Activated T-cell treated with anti-CD3 and anti-CD28 coated beads, Interleukin-2, amount 50 U/mL, for 72 hours (primary cell): ENCODE measurements around the gene IFIT2. TPM values are rescaled to one million over a fixed set of nuclear protein-coding genes. Genes with fewer than 3 reads are reported as not detected.
A peak's percentile ranks its signal among the peaks of the same experiment; 100 is the strongest.
"Not testable (repeated sequence)": the region's sequence is repeated elsewhere in the genome, so short reads cannot be mapped to it uniquely, and the experiment has no call there.

Experiments used
- ATAC-seq, 2 donors: fragments of 150-1000 bp; cut with Tn5 transposase; replicated peaks in 1 of 2; 2 replicates each; pipeline ENCODE4 v1.10.0; 2021; ENCODE audit warnings: moderate library complexity in 2 of 2, mild to moderate bottlenecking in 1 of 2
- DNase-seq, 2 donors: peaks; one replicate each; pipeline ENCODE4 v3.0.0; 2021 to 2022; ENCODE audit warnings: mixed read lengths in 1 of 2
- H3K27ac Mint-ChIP-seq: one replicate; pipeline ENCODE4 v1.8.0; 2022; ENCODE audit warnings: mild to moderate bottlenecking, moderate library complexity, mixed read lengths
- H3K27me3 Mint-ChIP-seq: one replicate; pipeline ENCODE4 v1.8.0; 2022; ENCODE audit warnings: low read depth, mixed read lengths
- H3K36me3 Mint-ChIP-seq, 2 donors: one replicate each; pipeline ENCODE4 v1.8.0; 2022; ENCODE audit warnings: mixed read lengths in 2 of 2, mild to moderate bottlenecking in 1 of 2; ENCODE audit not compliant: insufficient read depth in 2 of 2
- H3K4me1 Mint-ChIP-seq: one replicate; pipeline ENCODE4 v1.8.0; 2022; ENCODE audit warnings: low read depth, mixed read lengths
- H3K4me3 Mint-ChIP-seq, 2 donors: one replicate each; pipeline ENCODE4 v1.8.0; 2022; ENCODE audit warnings: mild to moderate bottlenecking in 2 of 2, mixed read lengths in 2 of 2, moderate library complexity in 2 of 2
- H3K9me3 Mint-ChIP-seq, 2 donors: one replicate each; pipeline ENCODE4 v1.8.0; 2022; ENCODE audit warnings: mixed read lengths in 2 of 2
- total RNA-seq, 2 donors: library from RNA; stranded (reverse); gene quantifications; one replicate each; pipeline ENCODE4 v1.2.3, GENCODE V29; 2022

The IFIT2 gene
- total RNA-seq, 2 donors from 2014 or later, result 10.8 to 36.0 TPM

GRCh38 chr10:89327803-89328441, 26.1 kb downstream of the IFIT2 start, which contains the start of gene IFIT3:
Gene IFIT3, plus strand, starts transcription at chr10:89327997. Its CDS starts 77 bp downstream, at chr10:89328074.
- Mint-ChIP-seq H3K4me3 (peak within 1 kb of the TSS; percentile 62 to 88), H3K4me1 (peaks cover 47% of the 10 kb centered on the region), H3K36me3 (peaks cover 0 to 2% of the 10 kb centered on the region in 2 donors), H3K27ac (peak within 1 kb of the TSS; percentile 61), H3K9me3 (peaks cover 0 to 3% of the 10 kb centered on the region in 2 donors), H3K27me3 (peaks cover 62% of the 10 kb centered on the region)
- DNase-seq (no peak), ATAC-seq (peak; percentile 27 to 55)

GRCh38 chr10:89329151-89329550, 27.3 kb downstream of the IFIT2 start:
- peaks cover 0 to 2% of the 10 kb centered on the region in 2 donors for H3K36me3 Mint-ChIP-seq
- H3K9me3 Mint-ChIP-seq, result no peaks in the 10 kb centered on the region
- no peak for DNase-seq
- no peak overlapping the region for H3K4me3 Mint-ChIP-seq
- H3K27me3 Mint-ChIP-seq, result peaks cover 51% of the 10 kb centered on the region
- no peak for ATAC-seq
- H3K4me1 Mint-ChIP-seq, result peaks cover 58% of the 10 kb centered on the region
- no peak overlapping the region for H3K27ac Mint-ChIP-seq

DNA sequence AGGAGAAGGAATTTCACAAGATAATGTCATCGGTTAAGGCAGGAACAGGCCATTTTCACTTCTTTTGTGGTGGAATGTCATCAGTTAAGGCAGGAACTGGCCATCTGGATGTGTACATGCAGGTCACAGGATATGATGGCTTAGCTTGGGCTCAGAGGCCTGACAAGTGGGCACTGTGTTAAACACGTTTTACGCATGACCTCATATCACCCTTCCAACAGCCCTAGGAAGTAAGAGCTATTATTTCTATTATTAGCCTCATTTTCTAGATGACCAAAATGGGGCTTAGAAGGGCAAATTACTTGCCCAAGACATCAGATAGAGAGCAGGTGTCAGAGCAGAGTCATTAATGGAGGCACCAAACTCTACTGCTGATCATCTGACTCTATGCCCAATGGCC, 28.2 kb downstream of the IFIT2 start:
- H3K4me3 Mint-ChIP-seq, ATAC-seq, H3K27ac Mint-ChIP-seq, H3K36me3 Mint-ChIP-seq, DNase-seq, H3K9me3 Mint-ChIP-seq: not testable (repeated sequence)
- H3K4me1 Mint-ChIP-seq, result peaks cover 63% of the 10 kb centered on the region
- H3K27me3 Mint-ChIP-seq, result peaks cover 49% of the 10 kb centered on the region

DNA sequence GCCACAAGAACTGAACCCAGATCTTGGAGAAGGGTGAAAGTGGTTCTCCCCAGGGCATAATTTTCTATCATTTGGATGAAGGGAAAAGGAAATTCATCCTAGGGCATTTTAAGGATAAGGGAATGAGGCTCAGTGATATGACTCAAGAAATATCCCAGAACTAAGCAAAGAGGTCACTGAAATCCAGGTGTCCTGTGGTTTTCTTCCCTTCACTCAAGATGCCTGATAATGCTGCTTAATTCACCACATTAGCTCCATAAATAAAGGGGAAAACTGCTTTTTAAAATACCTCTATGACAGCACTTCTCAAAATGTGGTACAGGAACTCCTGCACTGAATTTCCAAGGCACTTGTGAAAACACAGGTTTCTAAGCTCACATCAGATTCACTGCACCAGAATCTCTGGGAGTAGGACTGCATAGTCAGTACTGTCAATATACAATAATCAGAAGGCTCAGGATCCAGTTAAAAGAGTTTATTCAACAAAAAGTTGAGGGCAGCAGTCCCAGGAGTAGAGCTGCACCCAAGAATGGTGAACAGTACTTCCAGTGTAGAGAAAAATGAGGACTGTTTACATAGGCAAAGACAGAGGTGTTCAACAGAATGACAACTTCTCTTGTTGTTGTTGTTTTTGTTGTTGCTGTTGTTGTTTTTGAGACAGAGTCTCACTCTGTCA, 28.8 kb downstream of the IFIT2 start:
- H3K9me3 Mint-ChIP-seq, result no peaks in the 10 kb centered on the region
- DNase-seq (no peak), ATAC-seq (no peak)
- H3K36me3 Mint-ChIP-seq, result peaks cover 0 to 2% of the 10 kb centered on the region in 2 donors
- H3K27me3 Mint-ChIP-seq, result peaks cover 54% of the 10 kb centered on the region
- H3K4me3 Mint-ChIP-seq, result peak overlapping the region in 1 of 2 donors; percentile 65
- H3K4me1 Mint-ChIP-seq, result peaks cover 67% of the 10 kb centered on the region
- no peak overlapping the region for H3K27ac Mint-ChIP-seq

GRCh38 chr10:89331487-89332122, 29.8 kb downstream of the IFIT2 start:
- Mint-ChIP-seq H3K27ac (peak overlapping the region; percentile 9), H3K27me3 (peaks cover 57% of the 10 kb centered on the region), H3K4me3 (peak overlapping the region; percentile 73 to 79), H3K4me1 (peaks cover 67% of the 10 kb centered on the region)
- not testable (repeated sequence) for H3K36me3 Mint-ChIP-seq, DNase-seq, H3K9me3 Mint-ChIP-seq, ATAC-seq

DNA sequence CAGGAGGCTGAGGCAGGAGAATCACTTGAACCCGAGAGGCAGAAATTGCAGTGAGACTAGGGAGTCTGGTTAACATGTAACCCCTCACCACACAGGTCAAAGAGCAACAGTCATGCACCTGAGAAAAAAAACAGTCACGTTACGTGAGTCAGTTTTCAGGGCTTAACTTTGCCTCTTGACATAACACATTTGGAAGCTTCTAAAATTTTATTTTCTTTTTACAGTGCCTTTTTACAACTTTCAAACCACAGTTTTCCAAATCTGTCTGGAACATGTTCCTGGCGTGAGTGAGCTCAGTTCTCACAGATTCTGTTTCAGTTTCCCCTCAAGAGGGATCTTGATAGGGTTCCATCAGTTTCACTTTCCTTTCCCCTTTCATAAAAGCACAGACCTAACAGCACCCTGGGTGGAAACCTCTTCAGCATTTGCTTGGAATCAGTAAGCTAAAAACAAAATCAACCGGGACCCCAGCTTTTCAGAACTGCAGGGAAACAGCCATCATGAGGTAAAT, 30.3 kb downstream of the IFIT2 start:
- ATAC-seq (peak; percentile 42 to 47), DNase-seq (peak; percentile 27 to 29)
- Mint-ChIP-seq H3K4me1 (peaks cover 73% of the 10 kb centered on the region), H3K36me3 (peaks cover 0 to 2% of the 10 kb centered on the region in 2 donors), H3K9me3 (no peaks in the 10 kb centered on the region), H3K27ac (peak overlapping the region; percentile 9), H3K4me3 (peak overlapping the region; percentile 73 to 79), H3K27me3 (peaks cover 57% of the 10 kb centered on the region)

GRCh38 chr10:89335226-89335625, 33.4 kb downstream of the IFIT2 start:
- Mint-ChIP-seq H3K27ac (no peak overlapping the region), H3K9me3 (no peaks in the 10 kb centered on the region), H3K27me3 (peaks cover 46% of the 10 kb centered on the region), H3K4me3 (no peak overlapping the region), H3K36me3 (no peaks in the 10 kb centered on the region), H3K4me1 (peaks cover 56% of the 10 kb centered on the region)
- ATAC-seq, result no peak
- no peak for DNase-seq

GRCh38 chr10:89336241-89336640, 34.4 kb downstream of the IFIT2 start:
- no peak overlapping the region for H3K4me3 Mint-ChIP-seq
- ATAC-seq (no peak), DNase-seq (no peak)
- H3K27me3 Mint-ChIP-seq, result peaks cover 45% of the 10 kb centered on the region
- peaks cover 51% of the 10 kb centered on the region for H3K4me1 Mint-ChIP-seq
- no peak overlapping the region for H3K27ac Mint-ChIP-seq
- H3K36me3 Mint-ChIP-seq, result no peaks in the 10 kb centered on the region
- H3K9me3 Mint-ChIP-seq, result no peaks in the 10 kb centered on the region

DNA sequence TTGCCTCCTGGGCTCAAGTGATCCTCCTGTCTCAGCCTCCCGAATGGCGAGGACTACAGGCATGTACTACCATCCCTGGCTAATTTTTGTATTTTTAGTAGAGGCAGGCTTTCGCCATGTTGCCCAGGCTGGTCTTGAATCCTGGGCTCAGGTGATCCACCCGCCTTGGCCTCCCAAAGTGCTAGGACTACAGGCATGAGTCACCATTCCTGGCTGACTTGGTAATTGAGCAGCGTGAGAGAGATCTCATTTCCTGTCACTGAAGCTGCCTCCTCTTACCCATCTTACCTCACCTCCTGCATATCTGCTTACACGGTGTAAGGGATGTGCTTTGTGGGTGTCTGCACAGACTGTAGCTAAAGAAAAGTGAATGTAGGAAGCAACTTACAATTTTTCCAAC, 35.6 kb downstream of the IFIT2 start:
- H3K4me1 Mint-ChIP-seq, result peaks cover 38% of the 10 kb centered on the region
- no peak overlapping the region for H3K4me3 Mint-ChIP-seq
- H3K9me3 Mint-ChIP-seq, result no peaks in the 10 kb centered on the region
- no peaks in the 10 kb centered on the region for H3K36me3 Mint-ChIP-seq
- peaks cover 48% of the 10 kb centered on the region for H3K27me3 Mint-ChIP-seq
- DNase-seq, result peak; percentile 45 to 49
- H3K27ac Mint-ChIP-seq, result no peak overlapping the region
- peak; percentile 39 to 65 for ATAC-seq

- ATAC-seq (no peak), DNase-seq (no peak)
- no peaks in the 10 kb centered on the region for H3K36me3 Mint-ChIP-seq
- H3K9me3 Mint-ChIP-seq, result no peaks in the 10 kb centered on the region
- H3K4me3 Mint-ChIP-seq, result no peak overlapping the region
- peaks cover 26% of the 10 kb centered on the region for H3K4me1 Mint-ChIP-seq
- H3K27ac Mint-ChIP-seq, result no peak overlapping the region
- peaks cover 52% of the 10 kb centered on the region for H3K27me3 Mint-ChIP-seq
Measured at GRCh38 chr10:89338713-89339112, 36.9 kb downstream of the IFIT2 start.

GRCh38 chr10:89339875-89340274, 38.0 kb downstream of the IFIT2 start:
- Mint-ChIP-seq H3K4me1 (peaks cover 19% of the 10 kb centered on the region), H3K9me3 (no peaks in the 10 kb centered on the region), H3K36me3 (no peaks in the 10 kb centered on the region), H3K27ac (no peak overlapping the region), H3K27me3 (peaks cover 61% of the 10 kb centered on the region), H3K4me3 (no peak overlapping the region)
- no peak for DNase-seq
- no peak for ATAC-seq

DNA sequence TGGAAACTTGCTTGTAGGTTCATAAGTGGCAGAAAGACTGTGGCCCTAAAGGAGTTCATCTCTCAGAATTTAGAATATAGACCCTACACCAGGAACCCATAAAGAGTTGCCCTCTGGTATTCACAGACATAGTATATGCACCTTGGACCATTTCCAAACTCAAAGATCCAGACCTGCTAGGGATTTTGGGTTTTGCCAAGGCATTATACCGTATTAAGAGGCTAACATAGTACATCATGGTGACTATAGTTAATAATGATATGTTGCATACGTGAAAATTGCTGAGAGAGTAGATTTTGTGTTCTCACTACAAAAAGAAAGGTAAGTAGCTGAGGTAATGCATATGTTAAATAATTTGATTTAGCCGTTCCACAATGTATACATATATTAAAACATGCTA, 39.8 kb downstream of the IFIT2 start:
- Mint-ChIP-seq H3K36me3 (no peaks in the 10 kb centered on the region), H3K9me3 (no peaks in the 10 kb centered on the region), H3K4me1 (peaks cover 13% of the 10 kb centered on the region), H3K27me3 (peaks cover 58% of the 10 kb centered on the region), H3K27ac (no peak overlapping the region), H3K4me3 (no peak overlapping the region)
- no peak for ATAC-seq
- DNase-seq, result no peak
